K562 (cell line): ENCODE measurements around the gene USH2A. TPM values are rescaled to one million over a fixed set of nuclear protein-coding genes. Genes with fewer than 3 reads are reported as not detected.
A peak's percentile ranks its signal among the peaks of the same experiment; 100 is the strongest.

Experiments
- ATAC-seq: fragments of 200-7000 bp; cut with Tn5 transposase; 3 replicates; pipeline ENCODE4 v1.9.1; 2020; ENCODE audit warnings: moderate library complexity
- BruUV-seq: library from RNA; stranded (reverse); fragments of 400-500 nt; replicated peaks from 2 replicates; lab custom pipeline; 2021; lab: Mats Ljungman, UMichigan
- CTCF ChIA-PET: fragments of 300-600 bp; formaldehyde crosslinking; extraction: SDS; loops from one replicate; lab custom pipeline; 2021; ENCODE audit warnings: low intra/inter-chr PET ratio; lab: Yijun Ruan, JAX
- POLR2A ChIA-PET: fragments of 300-600, 350-650 bp; sonication (Branson Sonifier 250); formaldehyde crosslinking; extraction: SDS; loops from one replicate; lab custom pipeline; 2021; ENCODE audit warnings: antibody characterized with exemption, inconsistent platforms; lab: Yijun Ruan, JAX
- DNase-seq, 4 experiments: peaks; one replicate each; pipeline versions ENCODE4 v3.0.0 to v3.0.0-alpha.2; 2011 to 2018; ENCODE audit warnings: low spot score in 3 of 4, mixed read lengths in 3 of 4; ENCODE audit errors: extremely low read depth in 1 of 4
- FAIRE-seq: peaks from 2 replicates; lab custom pipeline; 2011; peaks lifted over from hg19 to GRCh38; lab: Jason Lieb, UNC
- H2AFZ ChIP-seq: 2 replicates; pipeline ENCODE4 v1.6.0; 2011; ENCODE audit warnings: low read depth, low read length, control low read depth, inconsistent platforms
- H3K27ac ChIP-seq: fragments of 200-600 bp; 3 replicates; pipeline ENCODE4 v1.8.0; 2011; ENCODE audit warnings: low read depth, mild to moderate bottlenecking, control low read depth, inconsistent platforms, low read length, moderate library complexity, mixed read lengths; ENCODE audit errors: extremely low read depth
- H3K27me3 ChIP-seq, 2 experiments: fragments of 300-600 bp in 1 of 2; 2 replicates in 1 of 2; 3 replicates in 1 of 2; pipeline versions ENCODE4 v1.6.0 to v1.8.0; 2011; ENCODE audit warnings: inconsistent platforms in 2 of 2, low read length in 2 of 2, mild to moderate bottlenecking in 1 of 2, mixed read lengths in 1 of 2, moderate library complexity in 1 of 2; ENCODE audit not compliant: control insufficient read depth in 2 of 2, insufficient read depth in 2 of 2
- H3K36me3 ChIP-seq: fragments of 300-600 bp; 3 replicates; pipeline ENCODE4 v1.8.0; 2011; ENCODE audit warnings: mild to moderate bottlenecking, low read length, inconsistent platforms; ENCODE audit not compliant: control insufficient read depth, insufficient read depth
- H3K4me1 ChIP-seq, 2 experiments: fragments of 200-600 bp in 1 of 2; replicated peaks in 1 of 2; 2 replicates in 1 of 2; 3 replicates in 1 of 2; pipeline versions ENCODE4 v1.5.1 to v1.8.0; 2011; ENCODE audit warnings: inconsistent platforms in 2 of 2, low read length in 2 of 2, mild to moderate bottlenecking in 1 of 2, mixed read lengths in 1 of 2, moderate library complexity in 1 of 2; ENCODE audit not compliant: control insufficient read depth in 2 of 2, insufficient read depth in 2 of 2
- H3K4me2 ChIP-seq: 2 replicates; pipeline ENCODE4 v1.6.1; 2011; ENCODE audit warnings: low read length, control low read depth, inconsistent platforms, mixed read lengths; ENCODE audit not compliant: insufficient read depth
- H3K4me3 ChIP-seq: fragments of 200-600 bp; sonication (generic), shearing (Covaris generic); 2 replicates; pipeline ENCODE4 v1.5.1; 2016; ENCODE audit warnings: control low read depth, inconsistent platforms
- H3K79me2 ChIP-seq: fragments of 200-600 bp; 3 replicates; pipeline ENCODE4 v1.8.0; 2011; ENCODE audit warnings: low read length, inconsistent platforms; ENCODE audit not compliant: control insufficient read depth, insufficient read depth
- H3K9ac ChIP-seq, 2 experiments: 2 replicates each; pipeline versions ENCODE4 v1.6.0 to v1.6.1; 2011; ENCODE audit warnings: low read depth in 2 of 2, low read length in 2 of 2, control low read depth in 1 of 2, inconsistent platforms in 1 of 2, mild to moderate bottlenecking in 1 of 2, mixed read lengths in 1 of 2; ENCODE audit not compliant: insufficient read depth in 1 of 2
- H3K9me1 ChIP-seq: one replicate; pipeline ENCODE4 v1.6.0; 2011; ENCODE audit warnings: inconsistent platforms, mild to moderate bottlenecking, low read length, moderate library complexity; ENCODE audit not compliant: control insufficient read depth, insufficient read depth
- H3K9me3 ChIP-seq: replicated peaks from 2 replicates; pipeline ENCODE4 v1.5.1; 2011; ENCODE audit warnings: low read depth, low read length, inconsistent platforms; ENCODE audit not compliant: control insufficient read depth, insufficient read depth
- H4K20me1 ChIP-seq: replicated peaks from 2 replicates; pipeline ENCODE4 v1.6.1; 2011; ENCODE audit warnings: low read length, inconsistent platforms, mixed read lengths; ENCODE audit not compliant: control insufficient read depth, insufficient read depth
- ARID3B ChIP-seq: fragments of 250-450 bp; sonication (Bioruptor Pico); IDR thresholded peaks from 2 replicates; pipeline ENCODE4 v1.4.0; 2020; ENCODE audit warnings: borderline replicate concordance
- C11orf30 ChIP-seq: fragments of 450-650 bp; IDR thresholded peaks from 2 replicates; pipeline ENCODE4 v1.6.1; 2016; ENCODE audit warnings: low read depth, mild to moderate bottlenecking
- CBX1 ChIP-seq: sonication (generic); IDR thresholded peaks from 2 replicates; pipeline ENCODE4 v1.6.1; 2016; ENCODE audit warnings: antibody characterized with exemption, low read depth, mild to moderate bottlenecking
- CC2D1A ChIP-seq: fragments of 450-650 bp; IDR thresholded peaks from 2 replicates; pipeline ENCODE4 v1.6.1; 2017; ENCODE audit warnings: mild to moderate bottlenecking
- CREBBP ChIP-seq: IDR thresholded peaks from one replicate; pipeline ENCODE4 v1.6.1; 2012; ENCODE audit warnings: low read depth, mild to moderate bottlenecking, control low read depth, inconsistent platforms, low read length
- DLX4 ChIP-seq: fragments of 250-450 bp; sonication (Bioruptor Pico); IDR thresholded peaks from 2 replicates; pipeline ENCODE4 v1.6.1; 2021; ENCODE audit warnings: mild to moderate bottlenecking
- EGR1 ChIP-seq: fragments of 450-650 bp; conservative IDR thresholded peaks from 2 replicates; pipeline ENCODE4 v1.6.1; 2017; ENCODE audit warnings: mild to moderate bottlenecking
- GABPA ChIP-seq: fragments of 200-800 bp; sonication (Bioruptor generic); conservative IDR thresholded peaks from 2 replicates; pipeline ENCODE4 v1.6.1; 2016; ENCODE audit warnings: low read depth, missing genetic modification characterization, missing compliant biosample characterization
- ILK ChIP-seq: fragments of 450-650 bp; IDR thresholded peaks from 2 replicates; pipeline ENCODE4 v1.6.1; 2016; ENCODE audit warnings: missing genetic modification characterization, low read depth, mild to moderate bottlenecking, missing compliant biosample characterization, moderate library complexity, borderline replicate concordance
- MAFF ChIP-seq: IDR thresholded peaks from 2 replicates; pipeline ENCODE4 v1.6.1; 2012; ENCODE audit warnings: low read length, improper control_type of control experiment
- MAFG ChIP-seq: fragments of 450-650 bp; conservative IDR thresholded peaks from 2 replicates; pipeline ENCODE4 v1.6.1; 2016; ENCODE audit warnings: missing genetic modification characterization, missing compliant biosample characterization
- MAFK ChIP-seq: IDR thresholded peaks from 2 replicates; pipeline ENCODE4 v1.6.1; 2011; ENCODE audit warnings: low read length, improper control_type of control experiment
- PKNOX1 ChIP-seq: fragments of 450-650 bp; IDR thresholded peaks from 2 replicates; pipeline ENCODE4 v1.6.1; 2016
- SIX5 ChIP-seq, 2 experiments: IDR thresholded peaks; 2 replicates each; pipeline ENCODE4 v1.6.1; 2011; ENCODE audit warnings: low read length in 2 of 2, borderline replicate concordance in 1 of 2, low read depth in 1 of 2, mild to moderate bottlenecking in 1 of 2, moderate library complexity in 1 of 2; ENCODE audit not compliant: insufficient read depth in 1 of 2
- TAF9B ChIP-seq: fragments of 450-650 bp; IDR thresholded peaks from 2 replicates; pipeline ENCODE4 v1.6.1; 2018; ENCODE audit warnings: mild to moderate bottlenecking; ENCODE audit not compliant: partially characterized antibody
- WHSC1 ChIP-seq: IDR thresholded peaks from one replicate; pipeline ENCODE4 v1.6.1; 2012; ENCODE audit warnings: low read length, control low read depth, inconsistent platforms
- ZNF316 ChIP-seq: fragments of 450-650 bp; IDR thresholded peaks from 2 replicates; pipeline ENCODE4 v1.6.1; 2016
- WGBS: fragments of 100-300 bp; shearing (Covaris generic); methylation state at CpG from one replicate; pipeline ENCODE4 v1.1.6; 2016; ENCODE audit warnings: low coverage, mixed read lengths; ENCODE audit not compliant: insufficient coverage; ENCODE audit errors: missing lambda C conversion rate; 5-methylcytosine and 5-hydroxymethylcytosine counted together
- in situ Hi-C: fragments of 300-500 bp; cut with MboI; formaldehyde crosslinking; loops from 4 replicates; pipeline ENCODE4 v1.15.0; 2018; ENCODE audit warnings: inconsistent platforms, mixed read lengths
- intact Hi-C: fragments of 100-400 bp; cut with micrococcal nuclease; formaldehyde crosslinking; loops from 2 replicates; pipeline ENCODE4 v1.14.2; 2022
- polyA plus RNA-seq, 8 experiments: library from polyadenylated mRNA; depleted of rRNA in 4 of 8; stranded (reverse) in 5 of 8; unstranded in 3 of 8; fragments of >200 nt; fragmentation: Nextera tagmentation in 2 of 8; fragmentation: Illumina TruSeq in 1 of 8; extraction: Ambion mirVana in 2 of 8; extraction: Trizol in 1 of 8; gene quantifications; 2 replicates each; pipeline versions ENCODE4 v1.2.1 to v1.2.3, GENCODE V29; 2011 to 2014; ENCODE audit warnings: inconsistent platforms in 1 of 8, missing spikeins in 1 of 8
- total RNA-seq, 7 experiments: library from RNA; depleted of rRNA in 6 of 7; stranded (reverse); fragments of >200 nt in 6 of 7; fragmentation: Illumina TruSeq in 2 of 7; extraction: Trizol in 2 of 7; gene quantifications; 2 replicates each; pipeline versions ENCODE4 v1.2.1 to v1.2.3, GENCODE V29; 2011 to 2021; ENCODE audit warnings: low replicate concordance in 1 of 7

USH2A gene
- total and polyA plus RNA-seq, 9 of the 15 experiments (the other 6 are each of a cell fraction or from before 2014, with no cell fraction given) = under 0.01 TPM; not detected in 7

- TF ChIP-seq ARID3B (CRISPR knock-in tag) = no peak
- TF ChIP-seq EGR1 = no peak
- no peak for TF ChIP-seq CREBBP
Measured at GRCh38 chr1:216032284-216032683, 391.0 kb downstream of the USH2A start (continued).

- Histone ChIP-seq H3K4me1 (no peaks in the 10 kb centered on the region), H3K27ac (no peak overlapping the region), H3K27me3 (no peaks in the 10 kb centered on the region), H4K20me1 (no peaks in the 10 kb centered on the region), H3K4me2 (no peak overlapping the region), H3K36me3 (no peaks in the 10 kb centered on the region), H3K79me2 (no peaks in the 10 kb centered on the region), H3K9me1 (no peaks in the 10 kb centered on the region), H2AFZ (no peak overlapping the region), H3K4me3 (no peak overlapping the region), H3K9me3 (no peaks in the 10 kb centered on the region), H3K9ac (no peak overlapping the region)
- in situ Hi-C loops (no loop called here), intact Hi-C loops (no loop called here)
- WGBS = 0% methylated on average over 1 of the region's 1 CpG
- DNase-seq (no peak), ATAC-seq (no peak), FAIRE-seq (no peak)
- no peak for TF ChIP-seq CC2D1A
- TF ChIP-seq PKNOX1 = no peak
- TF ChIP-seq GABPA = no peak
- no peak for TF ChIP-seq CBX1
- TF ChIP-seq C11orf30 = peak; percentile 84
- TF ChIP-seq SIX5 (IDR thresholded peaks at IDR 0.05; ENCODE audit: borderline replicate concordance in 1 of 2, insufficient read depth in 1 of 2, low read depth in 1 of 2, low read length in 2 of 2) = no peak
- no peak for TF ChIP-seq ILK (tag)
- no peak for TF ChIP-seq TAF9B
- no peak for TF ChIP-seq WHSC1
- no peak for TF ChIP-seq DLX4 (CRISPR knock-in tag)
- peak; percentile 79 for TF ChIP-seq MAFG (tag)
- peak; percentile 94 for TF ChIP-seq ZNF316
- peak; percentile 87 for TF ChIP-seq MAFF
- TF ChIP-seq MAFK = peak; percentile 92
- ChIA-PET CTCF (no interaction called here), POLR2A (no interaction called here)
- no TSS peak for BruUV-seq
Measured at GRCh38 chr1:216028631-216029030, 394.6 kb downstream of the USH2A start.
